NCI-H1048 (cell line): ENCODE results near the gene CYB561D1.

Experiments used
- DNase-seq: peaks from one replicate; lab custom pipeline; 2025; lab: John Stamatoyannopoulos, UW

The CYB561D1 gene

GRCh38 chr1:109530457-109531087 lies 36.7 kb downstream of the CYB561D1 start:
- no peak for DNase-seq

GRCh38 chr1:109531380-109531779 lies 37.5 kb downstream of the CYB561D1 start:
- DNase-seq = no peak

- no peak for DNase-seq
Measured at GRCh38 chr1:109531826-109532364, 38.0 kb downstream of the CYB561D1 start.

GRCh38 chr1:109532365-109533136 lies 38.7 kb downstream of the CYB561D1 start:
- peak; percentile 37 for DNase-seq

- no peak for DNase-seq
Measured at GRCh38 chr1:109534307-109534858, 40.5 kb downstream of the CYB561D1 start.

GRCh38 chr1:109535481-109535880 lies 41.6 kb downstream of the CYB561D1 start:
- DNase-seq = no peak

- no peak for DNase-seq
Measured at GRCh38 chr1:109535971-109536491, 42.1 kb downstream of the CYB561D1 start.

- DNase-seq = no peak
Measured at GRCh38 chr1:109537450-109538178, 43.7 kb downstream of the CYB561D1 start.

GRCh38 chr1:109538827-109539555 lies 45.1 kb downstream of the CYB561D1 start:
- no peak for DNase-seq

- DNase-seq = no peak
Measured at GRCh38 chr1:109539676-109540075, 45.8 kb downstream of the CYB561D1 start, which contains the start of gene GPR61. GPR61 (plus strand) TSS chr1:109539872; CDS start chr1:109543023, 3,151 bp downstream.

- DNase-seq = no peak
Measured at GRCh38 chr1:109541102-109541501, 47.2 kb downstream of the CYB561D1 start.

- no peak for DNase-seq
Measured at GRCh38 chr1:109542657-109543056, 48.8 kb downstream of the CYB561D1 start.

GRCh38 chr1:109543283-109543987 lies 49.5 kb downstream of the CYB561D1 start:
- no peak for DNase-seq

GRCh38 chr1:109543988-109544735 lies 50.3 kb downstream of the CYB561D1 start:
- no peak for DNase-seq

GRCh38 chr1:109546311-109547109 lies 52.6 kb downstream of the CYB561D1 start:
- DNase-seq = peak; percentile 59

- no peak for DNase-seq
Measured at GRCh38 chr1:109547463-109548320, 53.8 kb downstream of the CYB561D1 start.

- DNase-seq = peak; percentile 86
Measured at GRCh38 chr1:109548321-109549267, 54.7 kb downstream of the CYB561D1 start, which contains the start of gene GNAI3. GNAI3 (plus strand) TSS chr1:109548615; CDS start chr1:109548721, 106 bp downstream.
